H9 (cell line): ENCODE data around the gene PCYT2. TPM values are rescaled to one million over a fixed set of nuclear protein-coding genes. Genes with fewer than 3 reads are reported as not detected.

Experiments used
- DNase-seq: peaks from one replicate; pipeline ENCODE4 v3.0.0-alpha.2; 2017
- H2AFZ ChIP-seq: one replicate; pipeline ENCODE4 v1.6.1; 2013; ENCODE audit warnings: mild to moderate bottlenecking, low read length, control low read depth, moderate library complexity
- H2AK5ac ChIP-seq: 2 replicates; pipeline ENCODE4 v1.6.1; 2013; ENCODE audit warnings: low read length, control low read depth, mixed read lengths; ENCODE audit not compliant: insufficient read length
- H2BK120ac ChIP-seq: one replicate; pipeline ENCODE4 v1.6.1; 2013; ENCODE audit warnings: low read depth, mild to moderate bottlenecking, low read length, control low read depth, inconsistent platforms; ENCODE audit not compliant: poor library complexity, severe bottlenecking
- H2BK12ac ChIP-seq: 2 replicates; pipeline ENCODE4 v1.6.1; 2013; ENCODE audit warnings: low read length, control low read depth, mixed read lengths, low read depth; ENCODE audit not compliant: insufficient read length
- H2BK15ac ChIP-seq: 2 replicates; pipeline ENCODE4 v1.6.1; 2013; ENCODE audit warnings: low read depth, low read length, control low read depth
- H2BK20ac ChIP-seq: one replicate; pipeline ENCODE4 v1.6.1; 2013; ENCODE audit warnings: low read depth, mild to moderate bottlenecking, low read length, control low read depth, inconsistent platforms; ENCODE audit not compliant: poor library complexity, severe bottlenecking
- H2BK5ac ChIP-seq: 2 replicates; pipeline ENCODE4 v1.6.1; 2013; ENCODE audit warnings: low read length, control low read depth, mixed read lengths; ENCODE audit not compliant: insufficient read length
- H3K14ac ChIP-seq: 2 replicates; pipeline ENCODE4 v1.6.1; 2013; ENCODE audit warnings: low read length, control low read depth; ENCODE audit not compliant: insufficient read depth
- H3K18ac ChIP-seq: 2 replicates; pipeline ENCODE4 v1.6.1; 2013; ENCODE audit warnings: low read depth, mild to moderate bottlenecking, mixed read lengths, low read length, control low read depth; ENCODE audit not compliant: insufficient read length
- H3K23ac ChIP-seq: 2 replicates; pipeline ENCODE4 v1.6.1; 2013; ENCODE audit warnings: low read length, control low read depth, mixed read lengths, low read depth; ENCODE audit not compliant: insufficient read length
- H3K23me2 ChIP-seq: 2 replicates; pipeline ENCODE4 v1.6.1; 2013; ENCODE audit warnings: low read depth, mild to moderate bottlenecking, mixed read lengths, low read length, control low read depth; ENCODE audit not compliant: insufficient read length, poor library complexity, severe bottlenecking
- H3K27ac ChIP-seq: 2 replicates; pipeline ENCODE4 v1.5.1; 2013; ENCODE audit warnings: low read length, control low read depth, mixed read lengths, low read depth; ENCODE audit not compliant: insufficient read length
- H3K27me3 ChIP-seq: 2 replicates; pipeline ENCODE4 v1.6.1; 2013; ENCODE audit warnings: low read length, control low read depth, inconsistent platforms; ENCODE audit not compliant: insufficient read depth
- H3K4ac ChIP-seq: 2 replicates; pipeline ENCODE4 v1.6.1; 2013; ENCODE audit warnings: low read depth, mild to moderate bottlenecking, control low read depth, inconsistent platforms, low read length, moderate library complexity
- H3K4me1 ChIP-seq: 2 replicates; pipeline ENCODE4 v1.6.1; 2013; ENCODE audit warnings: low read length, control low read depth, inconsistent platforms; ENCODE audit not compliant: insufficient read depth
- H3K4me2 ChIP-seq: 2 replicates; pipeline ENCODE4 v1.6.1; 2013; ENCODE audit warnings: low read length, control low read depth, mixed read lengths; ENCODE audit not compliant: insufficient read length, insufficient read depth
- H3K56ac ChIP-seq: 2 replicates; pipeline ENCODE4 v1.6.1; 2013; ENCODE audit warnings: low read depth, mild to moderate bottlenecking, mixed read lengths, low read length, control low read depth; ENCODE audit not compliant: insufficient read length
- H3K79me1 ChIP-seq: 2 replicates; pipeline ENCODE4 v1.6.1; 2013; ENCODE audit warnings: low read depth, mild to moderate bottlenecking, moderate library complexity, low read length, control low read depth, inconsistent platforms; ENCODE audit not compliant: insufficient read depth, poor library complexity, severe bottlenecking
- H3K79me2 ChIP-seq: 2 replicates; pipeline ENCODE4 v1.6.1; 2013; ENCODE audit warnings: low read length, control low read depth, inconsistent platforms; ENCODE audit not compliant: insufficient read depth
- H3K9ac ChIP-seq: 2 replicates; pipeline ENCODE4 v1.6.1; 2013; ENCODE audit warnings: low read length, control low read depth, mixed read lengths; ENCODE audit not compliant: insufficient read length; ENCODE audit errors: extremely low read depth
- H3K9me3 ChIP-seq: one replicate; pipeline ENCODE4 v1.6.1; 2013; ENCODE audit warnings: low read depth, low read length, inconsistent platforms; ENCODE audit not compliant: control insufficient read depth
- H3T11ph ChIP-seq: one replicate; pipeline ENCODE4 v1.6.1; 2013; ENCODE audit warnings: mild to moderate bottlenecking, low read length, control low read depth, inconsistent platforms
- H4K20me1 ChIP-seq: one replicate; pipeline ENCODE4 v1.6.1; 2013; ENCODE audit not compliant: control insufficient read depth, insufficient read length, insufficient read depth
- H4K5ac ChIP-seq: 2 replicates; pipeline ENCODE4 v1.6.1; 2013; ENCODE audit warnings: low read depth, mild to moderate bottlenecking, mixed read lengths, low read length, control low read depth; ENCODE audit not compliant: insufficient read length
- H4K8ac ChIP-seq: replicated peaks from 2 replicates; pipeline ENCODE4 v1.6.1; 2013; ENCODE audit warnings: low read length, control low read depth, mixed read lengths, low read depth; ENCODE audit not compliant: insufficient read length
- H4K91ac ChIP-seq: 2 replicates; pipeline ENCODE4 v1.6.1; 2013; ENCODE audit warnings: low read depth, mild to moderate bottlenecking, moderate library complexity, mixed read lengths, low read length, control low read depth; ENCODE audit not compliant: insufficient read length
- H3K27ac Mint-ChIP-seq, 3 experiments: 2 replicates in 2 of 3; 3 replicates in 1 of 3; pipeline ENCODE4 v1.8.0; 2020 to 2021; ENCODE audit warnings: mixed read lengths in 3 of 3, mild to moderate bottlenecking in 1 of 3, moderate library complexity in 1 of 3
- H3K27me3 Mint-ChIP-seq: 2 replicates; pipeline ENCODE4 v1.8.0; 2021; ENCODE audit warnings: low read depth, mild to moderate bottlenecking, moderate library complexity, mixed read lengths
- H3K36me3 Mint-ChIP-seq, 3 experiments: 2 replicates in 2 of 3; 3 replicates in 1 of 3; pipeline ENCODE4 v1.8.0; 2020 to 2021; ENCODE audit warnings: low read depth in 3 of 3, mixed read lengths in 3 of 3; ENCODE audit not compliant: insufficient read depth in 1 of 3
- H3K4me1 Mint-ChIP-seq, 2 experiments: 2 replicates each; pipeline ENCODE4 v1.8.0; 2020; ENCODE audit warnings: mixed read lengths in 2 of 2
- H3K4me3 Mint-ChIP-seq, 2 experiments: 2 replicates in 1 of 2; 3 replicates in 1 of 2; pipeline ENCODE4 v1.8.0; 2020 to 2021; ENCODE audit warnings: mild to moderate bottlenecking in 2 of 2, mixed read lengths in 2 of 2, moderate library complexity in 1 of 2
- H3K9me3 Mint-ChIP-seq, 2 experiments: 2 replicates in 1 of 2; 3 replicates in 1 of 2; pipeline ENCODE4 v1.8.0; 2020; ENCODE audit warnings: mild to moderate bottlenecking in 2 of 2, mixed read lengths in 2 of 2, moderate library complexity in 1 of 2
- WGBS: extraction: QIAGEN DNeasy Blood & Tissue Kit; methylation state at CpG from one replicate; pipeline ENCODE4 v1.1.7; 2013; ENCODE audit warnings: missing lambda C conversion rate, low lambda C conversion rate, mixed read lengths; ENCODE audit not compliant: insufficient read length; ENCODE audit errors: extremely low coverage; 5-methylcytosine and 5-hydroxymethylcytosine counted together
- total RNA-seq: library from RNA; stranded (reverse); gene quantifications from 2 replicates; pipeline ENCODE4 v1.2.1, GENCODE V29; 2021
- TF ChIP-seq, protein P1 (sequence below): fragments of 200-600 bp; sonication (generic); conservative IDR thresholded peaks from 3 replicates; pipeline ENCODE4 v1.8.0; 2021; ENCODE audit warnings: antibody characterized with exemption, mild to moderate bottlenecking

PCYT2 gene
- total RNA-seq, 1 experiment from 2014 or later, result 24.5 TPM

DNA sequence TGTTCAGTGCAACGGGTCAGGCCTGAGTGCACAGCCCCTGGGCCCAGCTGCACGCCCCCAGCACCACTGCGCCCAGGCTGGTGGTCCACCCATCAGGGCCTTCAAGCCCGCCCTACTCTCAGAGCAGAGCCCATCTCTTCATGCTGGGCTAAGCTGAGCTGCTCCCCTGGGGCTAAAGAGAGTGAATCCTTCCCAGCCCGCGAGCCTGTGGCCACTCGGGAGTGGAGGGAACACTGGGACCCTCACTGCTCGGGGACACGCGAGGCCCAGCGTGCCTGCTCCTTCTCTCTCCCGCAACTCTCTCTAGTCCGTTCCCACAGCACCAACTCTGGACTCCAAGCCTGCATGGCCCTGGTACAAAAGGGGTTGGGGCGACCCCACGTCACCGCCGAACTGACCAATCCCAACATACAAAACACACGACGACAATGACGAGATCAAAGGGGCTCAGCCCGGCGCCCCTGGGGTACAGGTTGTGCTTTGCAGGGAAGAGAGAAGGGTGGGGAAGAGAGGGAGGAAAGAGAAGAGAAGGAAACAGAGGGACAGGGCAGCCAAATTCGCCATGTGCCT lies 10.9 kb upstream of the PCYT2 start:
- Histone ChIP-seq H2BK120ac (no peak overlapping the region), H3K9ac (no peak overlapping the region), H2BK20ac (no peak overlapping the region), H3K79me2 (peaks cover 22% of the 10 kb centered on the region; the same call in 1 of the 2 replicates), H2BK15ac (no peak overlapping the region), H2BK12ac (no peak overlapping the region), H4K5ac (no peak overlapping the region), H3K23ac (no peak overlapping the region), H3K27me3 (no peaks in the 10 kb centered on the region), H2AFZ (no peak overlapping the region), H3K4me2 (no peak overlapping the region), H3K18ac (no peak overlapping the region), H3K4ac (no peak overlapping the region), H3K23me2 (peaks cover 11% of the 10 kb centered on the region), H4K91ac (no peak overlapping the region), H3K4me1 (peaks cover 3% of the 10 kb centered on the region; the same call in 1 of the 2 replicates), H4K8ac (no peak overlapping the region), H3K79me1 (peaks cover 5% of the 10 kb centered on the region), H3K56ac (no peak overlapping the region), H2BK5ac (no peak overlapping the region), H2AK5ac (no peak overlapping the region), H3K27ac (no peak overlapping the region), H3T11ph (no peak overlapping the region), H3K9me3 (no peaks in the 10 kb centered on the region), H3K14ac (no peak overlapping the region), H4K20me1 (no peaks in the 10 kb centered on the region)
- Mint-ChIP-seq H3K36me3 (peaks cover 12 to 33% (median 25%) of the 10 kb centered on the region in 3 experiments; a peak in 6 of 7 replicates), H3K4me1 (peaks cover 39 to 42% of the 10 kb centered on the region in 2 experiments), H3K27me3 (no peaks in the 10 kb centered on the region), H3K4me3 (peak overlapping the region in 1 of 2 experiments; percentile 35; a peak in 2 of 5 replicates), H3K9me3 (no peaks in the 10 kb centered on the region), H3K27ac (peak overlapping the region in 2 of 3 experiments; percentile 19 to 79; a peak in 2 of 7 replicates)
- WGBS, result no CpG with 5 or more reads among the region's 23 CpGs
- DNase-seq, result no peak
- TF ChIP-seq, protein P1, sequence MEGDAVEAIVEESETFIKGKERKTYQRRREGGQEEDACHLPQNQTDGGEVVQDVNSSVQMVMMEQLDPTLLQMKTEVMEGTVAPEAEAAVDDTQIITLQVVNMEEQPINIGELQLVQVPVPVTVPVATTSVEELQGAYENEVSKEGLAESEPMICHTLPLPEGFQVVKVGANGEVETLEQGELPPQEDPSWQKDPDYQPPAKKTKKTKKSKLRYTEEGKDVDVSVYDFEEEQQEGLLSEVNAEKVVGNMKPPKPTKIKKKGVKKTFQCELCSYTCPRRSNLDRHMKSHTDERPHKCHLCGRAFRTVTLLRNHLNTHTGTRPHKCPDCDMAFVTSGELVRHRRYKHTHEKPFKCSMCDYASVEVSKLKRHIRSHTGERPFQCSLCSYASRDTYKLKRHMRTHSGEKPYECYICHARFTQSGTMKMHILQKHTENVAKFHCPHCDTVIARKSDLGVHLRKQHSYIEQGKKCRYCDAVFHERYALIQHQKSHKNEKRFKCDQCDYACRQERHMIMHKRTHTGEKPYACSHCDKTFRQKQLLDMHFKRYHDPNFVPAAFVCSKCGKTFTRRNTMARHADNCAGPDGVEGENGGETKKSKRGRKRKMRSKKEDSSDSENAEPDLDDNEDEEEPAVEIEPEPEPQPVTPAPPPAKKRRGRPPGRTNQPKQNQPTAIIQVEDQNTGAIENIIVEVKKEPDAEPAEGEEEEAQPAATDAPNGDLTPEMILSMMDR, result no peak
